ENCODE measurements around the gene CDT1.

CDT1 gene

GRCh38 chr16:88793251-88793954 is 10.2 kb upstream of the CDT1 start:
- TF ChIP-seq POLR2A (IDR thresholded peaks at IDR 0.05; ENCODE audit: low read depth, low read length), result no peak
- DNase-seq (ENCODE audit: insufficient read length, low spot score), result no peak
- no peak for FAIRE-seq

GRCh38 chr16:88796278-88796677 is 7.3 kb upstream of the CDT1 start:
- TF ChIP-seq POLR2A (IDR thresholded peaks at IDR 0.05; ENCODE audit: low read depth, low read length), result no peak
- FAIRE-seq, result no peak
- DNase-seq (ENCODE audit: insufficient read length, low spot score), result no peak

- no peak for FAIRE-seq
- no peak for DNase-seq (ENCODE audit: insufficient read length, low spot score)
- no peak; the same call in 1 of the 2 replicates for TF ChIP-seq POLR2A (IDR thresholded peaks at IDR 0.05; ENCODE audit: low read depth, low read length)
Measured at GRCh38 chr16:88798073-88798472, 5.5 kb upstream of the CDT1 start.

DNA sequence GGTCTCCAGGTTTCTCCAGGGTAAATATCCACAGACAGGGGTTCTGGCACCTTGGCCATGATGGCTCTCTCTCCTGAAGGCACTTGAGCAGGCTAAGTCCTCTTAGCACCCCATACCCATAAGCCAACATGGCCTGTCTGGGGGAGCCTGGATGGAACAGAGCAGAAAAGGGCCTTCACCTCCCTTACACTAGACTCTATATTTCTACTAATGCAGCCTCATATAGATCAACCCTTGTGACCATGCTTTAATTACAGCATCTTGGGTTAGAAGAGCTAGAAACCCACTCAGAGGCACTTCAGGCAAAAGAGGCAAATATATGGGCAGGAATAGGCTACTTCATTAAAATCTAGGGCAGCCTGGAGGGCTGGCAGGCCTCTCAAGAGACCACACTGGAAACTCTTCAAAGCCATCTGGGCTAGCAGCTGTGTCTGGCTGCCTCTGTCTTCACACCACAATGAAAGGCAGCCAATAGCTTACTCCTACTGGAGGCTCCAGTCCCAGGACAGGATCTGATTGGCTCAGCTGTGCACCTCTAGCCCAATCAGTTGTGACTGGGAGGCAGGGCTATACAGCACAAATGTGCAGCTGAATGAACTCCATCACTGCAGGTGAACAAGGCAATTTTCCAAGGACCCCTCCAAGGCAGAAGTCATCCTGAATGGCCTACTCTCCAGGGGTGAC is 4.7 kb upstream of the CDT1 start:
- DNase-seq (ENCODE audit: insufficient read length, low spot score) (no peak), FAIRE-seq (no peak)
- no peak for TF ChIP-seq POLR2A (IDR thresholded peaks at IDR 0.05; ENCODE audit: low read depth, low read length)

- FAIRE-seq (no peak), DNase-seq (ENCODE audit: insufficient read length, low spot score) (no peak)
- no peak for TF ChIP-seq POLR2A (IDR thresholded peaks at IDR 0.05; ENCODE audit: low read depth, low read length)
Measured at GRCh38 chr16:88799569-88800276, 3.9 kb upstream of the CDT1 start.

GRCh38 chr16:88800277-88800592 is 3.4 kb upstream of the CDT1 start:
- FAIRE-seq (no peak), DNase-seq (ENCODE audit: insufficient read length, low spot score) (no peak)
- no peak for TF ChIP-seq POLR2A (IDR thresholded peaks at IDR 0.05; ENCODE audit: low read depth, low read length)

DNA sequence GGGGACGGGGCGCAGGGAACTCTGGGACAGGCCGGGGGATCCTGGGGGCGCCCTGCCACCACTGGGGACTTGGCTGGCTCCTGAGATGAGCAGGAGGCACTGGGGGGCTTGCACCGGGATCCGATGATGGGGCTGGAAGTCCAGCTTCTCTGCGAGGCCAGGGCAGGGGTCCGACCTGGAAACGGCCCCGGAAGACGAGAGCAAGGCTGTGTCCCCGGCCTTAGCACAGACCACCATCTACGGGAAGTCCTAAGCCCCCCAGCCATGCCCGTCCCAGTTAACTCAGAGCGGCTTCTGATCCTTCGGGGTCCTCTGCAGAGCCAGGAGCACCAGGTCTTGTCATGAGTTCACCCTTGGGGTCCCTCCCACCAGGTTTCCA is 573 bp downstream of the CDT1 start:
- FAIRE-seq (no peak), DNase-seq (ENCODE audit: insufficient read length, low spot score) (no peak)
- no peak for TF ChIP-seq POLR2A (IDR thresholded peaks at IDR 0.05; ENCODE audit: low read depth, low read length)

GRCh38 chr16:88804552-88805339 is 1.2 kb downstream of the CDT1 start:
- DNase-seq (ENCODE audit: insufficient read length, low spot score) (peak; percentile 41), FAIRE-seq (no peak)
- TF ChIP-seq POLR2A (IDR thresholded peaks at IDR 0.05; ENCODE audit: low read depth, low read length), result peak; percentile 10; the same call in 1 of the 2 replicates

DNA sequence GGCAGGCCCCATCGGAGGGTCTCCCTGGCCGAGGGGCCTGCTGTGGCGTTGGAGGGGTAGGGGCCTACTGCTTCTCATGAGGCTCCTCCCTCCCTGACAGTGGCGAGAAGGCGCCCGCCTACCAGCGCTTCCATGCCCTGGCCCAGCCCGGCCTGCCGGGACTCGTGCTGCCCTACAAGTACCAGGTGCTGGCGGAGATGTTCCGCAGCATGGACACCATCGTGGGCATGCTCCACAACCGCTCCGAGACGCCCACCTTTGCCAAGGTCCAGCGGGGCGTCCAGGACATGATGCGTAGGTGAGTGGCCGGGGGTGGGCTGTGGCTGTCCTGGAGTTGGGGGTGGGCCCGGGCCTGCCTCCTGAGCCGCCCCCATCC is 1.7 kb downstream of the CDT1 start:
- DNase-seq (ENCODE audit: insufficient read length, low spot score) (no peak), FAIRE-seq (no peak)
- TF ChIP-seq POLR2A (IDR thresholded peaks at IDR 0.05; ENCODE audit: low read depth, low read length), result no peak

DNA sequence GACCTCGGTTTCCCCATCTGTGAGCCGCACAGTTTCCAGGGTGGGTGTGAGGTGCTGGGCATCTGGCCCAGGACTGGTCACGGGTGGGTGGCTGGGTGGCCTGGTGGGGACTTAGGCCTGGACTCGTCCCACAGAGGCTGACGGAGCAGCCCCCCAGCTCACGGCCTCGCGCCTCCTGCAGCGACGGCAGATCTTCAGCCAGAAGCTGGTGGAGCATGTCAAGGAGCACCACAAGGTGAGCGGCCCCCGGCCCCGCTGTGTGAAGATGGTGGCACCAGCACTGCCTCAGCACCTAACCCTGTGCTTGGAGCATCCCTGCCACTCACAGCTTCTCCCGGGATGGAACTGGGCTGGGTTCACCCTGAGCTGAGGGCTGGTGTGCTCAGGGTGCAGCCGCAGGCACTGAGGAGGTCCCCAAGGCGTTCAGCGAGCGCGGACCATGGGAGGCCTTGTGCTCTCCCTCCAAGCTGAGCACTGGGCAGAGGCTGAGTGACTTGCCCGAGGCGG is 2.4 kb downstream of the CDT1 start:
- no peak for TF ChIP-seq POLR2A (IDR thresholded peaks at IDR 0.05; ENCODE audit: low read depth, low read length)
- FAIRE-seq (no peak), DNase-seq (ENCODE audit: insufficient read length, low spot score) (no peak)

DNA sequence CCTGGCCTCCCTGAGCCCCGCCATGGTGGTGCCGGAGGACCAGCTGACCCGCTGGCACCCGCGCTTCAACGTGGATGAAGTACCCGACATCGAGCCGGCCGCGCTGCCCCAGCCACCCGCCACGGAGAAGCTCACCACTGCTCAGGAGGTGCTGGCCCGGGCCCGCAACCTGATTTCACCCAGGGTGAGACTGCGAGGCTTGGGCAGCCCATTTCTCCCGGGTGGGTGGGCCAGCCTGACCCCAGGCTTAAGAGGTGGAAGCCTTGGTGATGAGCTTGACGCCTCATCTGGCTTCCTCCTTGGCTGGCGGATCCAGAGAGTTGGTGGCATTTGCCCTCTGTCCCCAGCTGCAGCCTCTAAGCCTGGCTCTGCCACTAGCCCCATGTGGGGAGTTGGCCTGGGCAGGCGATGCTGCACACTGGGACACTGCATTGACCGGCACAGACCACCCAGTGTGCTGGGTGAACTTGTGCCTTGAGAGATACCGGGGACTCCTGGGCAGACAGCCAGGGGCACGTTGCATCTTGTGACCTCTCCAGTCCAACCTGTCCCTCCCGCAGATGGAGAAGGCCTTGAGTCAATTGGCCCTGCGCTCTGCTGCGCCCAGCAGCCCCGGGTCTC is 3.0 kb downstream of the CDT1 start:
- no peak for DNase-seq (ENCODE audit: insufficient read length, low spot score)
- FAIRE-seq, result no peak

DNA sequence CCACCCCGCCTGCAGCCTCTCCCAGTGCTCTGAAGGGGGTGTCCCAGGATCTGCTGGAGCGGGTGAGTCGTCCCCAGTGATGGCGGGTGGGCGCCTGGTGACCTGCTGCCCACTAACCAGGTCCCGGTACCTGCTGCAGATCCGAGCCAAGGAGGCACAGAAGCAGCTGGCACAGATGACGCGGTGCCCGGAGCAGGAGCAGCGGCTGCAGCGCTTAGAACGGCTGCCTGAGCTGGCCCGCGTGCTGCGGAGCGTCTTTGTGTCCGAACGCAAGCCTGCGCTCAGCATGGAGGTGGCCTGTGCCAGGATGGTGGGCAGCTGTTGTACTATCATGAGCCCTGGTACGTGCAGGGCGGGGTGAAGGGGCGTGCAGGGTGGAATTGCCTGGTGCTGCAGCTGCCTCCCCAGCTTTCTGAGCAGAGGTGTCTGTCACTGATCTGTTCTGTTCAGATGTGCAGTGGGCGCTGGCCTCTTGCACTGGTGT is 3.6 kb downstream of the CDT1 start:
- no peak for DNase-seq (ENCODE audit: insufficient read length, low spot score)
- no peak for FAIRE-seq
- no peak for TF ChIP-seq POLR2A (IDR thresholded peaks at IDR 0.05; ENCODE audit: low read depth, low read length)

More for the DNA sequence above, 3.0 kb downstream of the CDT1 start:
- no peak for TF ChIP-seq POLR2A (IDR thresholded peaks at IDR 0.05; ENCODE audit: low read depth, low read length)
